Heart right ventricle (tissue), 16 donors: ENCODE data around the gene PRPF6. TPM values are rescaled to one million over a fixed set of nuclear protein-coding genes. Genes with fewer than 3 reads are reported as not detected.
A peak's percentile ranks its signal among the peaks of the same experiment; 100 is the strongest.

ENCODE experiments used
- ATAC-seq, 8 donors: fragments of 200-7000 bp; cut with Tn5 transposase; one replicate each; pipeline ENCODE4 v1.9.1; 2020; ENCODE audit warnings: mild to moderate bottlenecking in 8 of 8, moderate library complexity in 8 of 8, moderate number of reproducible peaks in 1 of 8
- DNase-seq, 2 donors: peaks; one replicate each; pipeline ENCODE4 v3.0.0-alpha.2; 2020
- H3K27ac ChIP-seq, 10 donors: fragments of 200-600 bp; sonication (generic) in 2 of 10; one replicate each; pipeline versions ENCODE4 v1.5.0 to v1.8.0; 2020 to 2022; ENCODE audit warnings: mild to moderate bottlenecking in 3 of 10
- H3K27me3 ChIP-seq, 7 donors: fragments of 200-600 bp; one replicate each; pipeline ENCODE4 v1.8.0; 2021 to 2022; ENCODE audit warnings: mild to moderate bottlenecking in 2 of 7
- H3K36me3 ChIP-seq, 9 donors: fragments of 200-600 bp; sonication (generic) in 1 of 9; one replicate each; pipeline versions ENCODE4 v1.5.0 to v1.8.0; 2020 to 2022; ENCODE audit warnings: mild to moderate bottlenecking in 2 of 9
- H3K4me1 ChIP-seq, 9 donors: fragments of 200-600 bp; sonication (generic) in 1 of 9; one replicate each; pipeline versions ENCODE4 v1.5.0 to v1.8.0; 2020 to 2022; ENCODE audit warnings: mild to moderate bottlenecking in 4 of 9
- H3K4me3 ChIP-seq, 10 donors: fragments of 200-600 bp; sonication (generic) in 2 of 10; one replicate each; pipeline versions ENCODE4 v1.5.0 to v1.8.0; 2020 to 2022; ENCODE audit warnings: mild to moderate bottlenecking in 7 of 10, moderate library complexity in 2 of 10
- H3K9me3 ChIP-seq, 11 donors: fragments of 200-600 bp in 10 of 11; sonication (generic) in 2 of 11; one replicate each; pipeline versions ENCODE4 v1.5.0 to v1.8.0; 2013 to 2022; ENCODE audit warnings: mild to moderate bottlenecking in 2 of 11, control low read depth in 1 of 11, moderate library complexity in 1 of 11
- WGBS, 2 donors: extraction: QIAGEN DNeasy Blood & Tissue Kit; methylation state at CpG; one replicate each; pipeline ENCODE4 v1.1.7; 2013; ENCODE audit warnings: inconsistent platforms in 1 of 2; 5-methylcytosine and 5-hydroxymethylcytosine counted together
- intact Hi-C, 10 donors: fragments of 100-400 bp; cut with DNase I; formaldehyde crosslinking; loops; one replicate each; pipeline versions ENCODE4 v1.11.1 to v1.14.2; 2022
- polyA plus RNA-seq, 2 donors: library from polyadenylated mRNA; stranded (reverse); fragments of 200-250 nt; gene quantifications; one replicate each; pipeline ENCODE4 v1.2.3, GENCODE V29; 2013
- total RNA-seq, 10 donors: library from RNA; stranded (reverse); fragmentation: NEBNext Ultra II Directional in 3 of 10; extraction: Animal tissue kit (Norgen Biotek cat#: 25700) in 3 of 10; gene quantifications; one replicate each; pipeline versions ENCODE4 v1.2.1 to v1.2.4, GENCODE V29; 2021 to 2023
- TF ChIP-seq, protein P1 (sequence below), 9 donors: fragments of 200-600 bp; sonication (generic) in 2 of 9; IDR thresholded peaks; one replicate each; pipeline versions ENCODE4 v1.5.0 to v1.8.0; 2021 to 2022; ENCODE audit warnings: antibody characterized with exemption in 9 of 9, mild to moderate bottlenecking in 5 of 9, moderate library complexity in 1 of 9
- donor health status: Arrhythmogenic right ventricular cardiomyopathy.
- donor health status: ischemic (EF 13 %, LVEDD 7.1; RV severe dilation, severe dysfunction).
- donor health status: healthy with polysubstance abuse.
- donor health status: DM: no; HTN: yes; CAD: no.
- donor health status: DM: no; HTN: no; CAD: no.
- donor health status: ischemic (EF 25% LVEDD 6.9; RV normal size, moderate dysfunction).
- donor health status: ischemic (EF 25% LVEDD 5.7; RV mildly dilated, moderate dysfunction).
- donor health status: healthy.
- donor health status: DM: yes; HTN: yes; CAD: no.
- donor health status: Ischemic cardiomyopathy.
- donor health status: ischemic (EF 35%, LVEDD 5.7; RV mildly dilated, moderate dysfunction).
- donor health status: nonischemic (EF 11% LVEDD 7.7; RV severe dilation, severe dysfunction).
- donor health status: DM: yes; HTN: yes; CAD: no.
- donor health status: PGD.
- donor health status: ischemic (EF 29% LVEDD 5.4; RV normal size, mild dysfunction).
- donor health status: nonischemic (EF 23%, LVEDD 6.1; RV moderate dilation, normal function).

PRPF6 gene
- total and polyA plus RNA-seq, 12 donors = 27.8 to 53.6 (median 48.1) TPM

DNA sequence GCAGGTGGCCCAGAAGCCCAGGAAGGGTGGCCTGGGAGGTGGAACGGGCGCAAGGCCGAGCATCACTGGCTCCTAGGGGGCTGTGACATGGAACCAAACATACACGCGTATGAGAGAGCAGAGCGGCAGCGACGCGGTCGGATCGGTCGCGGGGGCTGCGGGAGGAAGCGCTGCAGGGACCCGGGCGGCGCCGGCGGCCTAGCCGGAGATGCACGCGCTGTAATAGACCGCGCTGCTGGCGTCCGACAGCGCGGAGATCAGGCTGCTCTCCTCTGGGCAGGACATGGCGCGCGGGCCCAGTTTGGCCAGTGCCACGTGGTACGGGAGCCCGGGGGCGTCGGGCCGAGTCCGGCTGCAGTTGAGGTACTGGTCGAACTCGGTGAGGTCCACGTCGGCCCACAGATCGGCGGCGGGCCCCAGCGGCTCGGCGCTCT is 67.1 kb downstream of the PRPF6 start:
- intact Hi-C loops = no loop called here
- ATAC-seq (no peak), DNase-seq (no peak)
- H3K27me3 ChIP-seq = peaks cover 6 to 92% (median 51%) of the 10 kb centered on the region in 7 donors
- H3K4me3 ChIP-seq = peak overlapping the region; percentile 55 to 78 (median 64)
- peaks cover 0 to 41% (median 20%) of the 10 kb centered on the region in 9 donors for H3K4me1 ChIP-seq
- no peaks in the 10 kb centered on the region for H3K9me3 ChIP-seq
- H3K27ac ChIP-seq = peak overlapping the region; percentile 74 to 93 (median 84)
- TF ChIP-seq, protein P1, sequence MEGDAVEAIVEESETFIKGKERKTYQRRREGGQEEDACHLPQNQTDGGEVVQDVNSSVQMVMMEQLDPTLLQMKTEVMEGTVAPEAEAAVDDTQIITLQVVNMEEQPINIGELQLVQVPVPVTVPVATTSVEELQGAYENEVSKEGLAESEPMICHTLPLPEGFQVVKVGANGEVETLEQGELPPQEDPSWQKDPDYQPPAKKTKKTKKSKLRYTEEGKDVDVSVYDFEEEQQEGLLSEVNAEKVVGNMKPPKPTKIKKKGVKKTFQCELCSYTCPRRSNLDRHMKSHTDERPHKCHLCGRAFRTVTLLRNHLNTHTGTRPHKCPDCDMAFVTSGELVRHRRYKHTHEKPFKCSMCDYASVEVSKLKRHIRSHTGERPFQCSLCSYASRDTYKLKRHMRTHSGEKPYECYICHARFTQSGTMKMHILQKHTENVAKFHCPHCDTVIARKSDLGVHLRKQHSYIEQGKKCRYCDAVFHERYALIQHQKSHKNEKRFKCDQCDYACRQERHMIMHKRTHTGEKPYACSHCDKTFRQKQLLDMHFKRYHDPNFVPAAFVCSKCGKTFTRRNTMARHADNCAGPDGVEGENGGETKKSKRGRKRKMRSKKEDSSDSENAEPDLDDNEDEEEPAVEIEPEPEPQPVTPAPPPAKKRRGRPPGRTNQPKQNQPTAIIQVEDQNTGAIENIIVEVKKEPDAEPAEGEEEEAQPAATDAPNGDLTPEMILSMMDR (IDR thresholded peaks at IDR 0.05) = no peak
- 7 to 11% methylated on average over 48 to 49 of the region's 49 CpGs for WGBS, 2 donors
- peaks cover 0 to 26% (median 5%) of the 10 kb centered on the region in 9 donors for H3K36me3 ChIP-seq

DNA sequence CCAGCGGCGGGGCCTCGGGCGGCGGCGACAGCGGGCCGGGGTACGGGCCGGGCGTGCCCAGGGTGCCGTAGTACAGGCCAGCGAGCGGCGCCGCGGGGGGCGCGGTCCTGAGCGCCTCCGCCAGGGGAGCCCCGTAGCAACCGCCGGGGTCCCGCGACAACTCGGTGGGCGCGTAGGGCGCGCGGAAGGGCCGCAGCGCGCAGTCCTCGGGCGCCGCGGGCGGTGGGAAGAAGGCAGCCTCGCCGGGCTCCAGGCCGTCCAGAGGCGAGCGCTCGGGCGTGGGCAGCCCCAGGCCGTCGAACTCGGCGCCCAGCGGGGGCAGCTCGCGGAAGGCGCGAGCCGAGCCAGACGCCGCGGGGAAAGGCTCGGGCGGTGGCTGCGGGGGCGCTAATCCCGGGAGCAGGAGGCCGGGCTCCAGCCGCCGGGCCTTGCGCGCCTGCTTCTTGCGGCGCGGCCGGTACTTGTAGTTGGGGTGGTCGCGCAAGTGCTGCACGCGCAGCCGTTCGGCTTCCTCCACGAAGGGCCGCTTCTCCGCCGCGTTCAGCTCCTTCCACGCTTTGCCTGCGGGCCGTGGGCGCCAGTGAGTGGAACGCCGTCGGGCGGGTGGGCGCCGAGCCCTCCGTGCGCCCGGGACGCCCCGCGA is 67.6 kb downstream of the PRPF6 start:
- no peak for DNase-seq
- 3 to 7% methylated on average over 98 to 99 of the region's 101 CpGs for whole genome bisulfite sequencing, 2 donors
- TF ChIP-seq, protein P1 (IDR thresholded peaks at IDR 0.05) = no peak

DNA sequence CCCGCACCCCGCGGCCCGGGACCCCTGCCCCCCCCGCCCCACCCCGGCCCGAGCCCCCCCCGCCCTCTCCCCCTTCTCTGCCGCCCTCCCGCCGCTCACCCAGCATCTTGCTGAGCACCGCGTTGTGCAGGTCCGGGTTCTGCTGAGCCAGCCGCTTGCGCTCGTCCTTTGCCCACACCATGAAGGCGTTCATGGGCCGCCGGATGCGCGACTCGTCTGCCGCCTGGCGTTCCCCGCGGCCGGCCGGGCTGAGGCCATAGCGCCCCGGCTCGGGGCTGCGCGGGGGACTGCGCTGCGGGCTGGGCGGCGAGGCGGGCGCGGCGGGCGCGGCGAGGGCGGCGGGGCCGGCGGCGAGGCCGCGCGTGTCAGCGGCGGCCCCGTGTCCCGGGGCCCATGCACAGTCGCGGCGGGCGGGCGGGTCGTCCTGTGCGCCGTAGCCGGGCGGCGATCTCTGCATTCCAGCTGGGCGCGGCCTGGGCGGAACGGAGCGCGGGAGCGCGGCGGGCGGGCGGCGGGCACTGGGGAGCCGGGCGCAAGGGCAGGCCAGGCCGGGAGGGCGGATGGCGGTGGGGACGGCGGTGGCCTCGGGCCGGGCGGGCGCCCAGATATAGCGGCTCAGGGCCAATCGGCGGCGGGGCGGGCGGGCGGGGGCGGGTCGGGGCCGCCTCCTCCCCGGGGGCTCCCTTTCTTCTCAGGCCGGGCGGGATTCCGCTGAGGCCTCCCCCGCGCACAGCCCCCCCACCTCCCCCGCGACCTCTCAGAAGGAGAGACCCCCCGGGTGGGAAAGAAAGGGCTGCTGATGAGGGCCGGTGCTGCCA is 68.3 kb downstream of the PRPF6 start, which contains the start of gene SOX18:
SOX18 (minus strand) TSS at position 580 of the 818 bp plus-strand sequence; CDS start at position 457, 123 bp downstream.
- DNase-seq = peak; percentile 68 to 69
- TF ChIP-seq, protein P1 (IDR thresholded peaks at IDR 0.05) = no peak
- peak; percentile 5 to 26 (median 16) for ATAC-seq
- peak within 1 kb of the TSS; percentile 77 to 98 (median 92) for H3K27ac ChIP-seq
- intact Hi-C loops = no loop called here
- no peaks in the 10 kb centered on the region for H3K9me3 ChIP-seq
- peak within 1 kb of the TSS; percentile 55 to 78 (median 64) for H3K4me3 ChIP-seq
- peaks cover 0 to 26% (median 5%) of the 10 kb centered on the region in 9 donors for H3K36me3 ChIP-seq
- 1% methylated on average over 24 to 108 of the region's 111 CpGs for WGBS, 2 donors
- H3K4me1 ChIP-seq = peaks cover 2 to 51% (median 25%) of the 10 kb centered on the region in 9 donors
- peaks cover 6 to 87% (median 54%) of the 10 kb centered on the region in 7 donors for H3K27me3 ChIP-seq

More for the DNA sequence above, 67.6 kb downstream of the PRPF6 start:
- peaks cover 6 to 87% (median 51%) of the 10 kb centered on the region in 7 donors for H3K27me3 ChIP-seq
- peaks cover 0 to 26% (median 5%) of the 10 kb centered on the region in 9 donors for H3K36me3 ChIP-seq
- peaks cover 0 to 46% (median 25%) of the 10 kb centered on the region in 9 donors for H3K4me1 ChIP-seq
- no peak for ATAC-seq
- intact Hi-C loops = no loop called here
- H3K9me3 ChIP-seq = no peaks in the 10 kb centered on the region
- peak overlapping the region; percentile 55 to 78 (median 64) for H3K4me3 ChIP-seq
- peak overlapping the region; percentile 74 to 93 (median 84) for H3K27ac ChIP-seq

DNA sequence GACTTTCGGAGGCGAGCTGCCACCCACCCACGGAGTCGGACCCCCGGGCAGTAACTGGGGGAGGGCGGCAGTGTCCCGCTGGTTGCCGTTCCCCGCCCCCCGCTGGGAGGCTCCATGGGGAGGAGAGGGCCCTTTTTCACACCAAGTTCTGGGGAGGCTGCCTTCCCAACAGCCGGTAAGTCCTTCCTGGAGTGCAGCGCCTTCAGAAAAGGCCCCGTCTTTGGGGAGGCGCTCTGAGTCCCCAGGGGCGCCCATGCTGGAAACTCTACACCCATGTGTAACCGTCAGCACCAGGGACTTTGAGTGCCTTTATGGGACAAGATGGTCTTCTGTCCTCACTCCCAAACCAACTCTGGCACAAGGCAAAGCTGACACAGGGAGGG is 68.9 kb downstream of the PRPF6 start:
- TF ChIP-seq, protein P1 (IDR thresholded peaks at IDR 0.05) = no peak
- intact Hi-C loops = loop anchor here in 2 of 10 donors (5.0 to 10.0 kb wide), 2 partner anchors 363 to 415 kb away; no protein-coding TSS in a partner anchor
- peaks cover 6 to 85% (median 54%) of the 10 kb centered on the region in 7 donors for H3K27me3 ChIP-seq

More for the DNA sequence above, 68.9 kb downstream of the PRPF6 start:
- Histone ChIP-seq H3K9me3 (no peaks in the 10 kb centered on the region), H3K4me3 (peak overlapping the region; percentile 32 to 78 (median 60)), H3K4me1 (peaks cover 3 to 55% (median 26%) of the 10 kb centered on the region in 9 donors), H3K36me3 (peaks cover 0 to 26% (median 5%) of the 10 kb centered on the region in 9 donors), H3K27ac (peak overlapping the region; percentile 77 to 98 (median 92))
- ATAC-seq (peak in 6 of 8 donors; percentile 4 to 35 (median 18)), DNase-seq (peak; percentile 50 to 64)
- WGBS, 2 donors = 19 to 24% methylated on average over 16 of the region's 16 CpGs
